ENCODE measurements around the gene OTOGL. TPM values are rescaled to one million over a fixed set of nuclear protein-coding genes. Genes with fewer than 3 reads are reported as not detected.

The OTOGL gene
- total and polyA plus RNA-seq, 2 experiments from 2014 or later: 6.4 to 15.0 TPM

DNA sequence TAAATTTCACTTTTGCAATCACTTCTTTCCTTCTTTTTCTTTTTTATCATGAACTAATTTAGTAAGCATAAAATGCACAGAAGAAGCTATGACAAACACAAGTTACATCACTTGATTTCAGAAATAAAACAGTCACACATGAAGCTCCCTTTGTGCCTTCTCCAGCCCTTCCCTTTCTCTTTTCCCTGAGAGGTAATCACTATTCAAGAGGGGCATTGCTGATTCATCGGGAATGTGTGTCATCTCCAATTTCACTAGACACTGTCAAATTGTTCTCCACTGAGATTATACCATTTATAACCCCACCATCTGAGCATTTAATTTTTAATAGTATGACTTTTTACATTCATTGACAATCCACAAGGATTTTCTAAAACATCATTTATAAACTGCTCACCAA is 253.1 kb downstream of the OTOGL start:
- Histone ChIP-seq H3K9me3 (ENCODE audit: low read depth) (no peaks in the 10 kb centered on the region), H3K27me3 (no peaks in the 10 kb centered on the region), H3K4me1 (ENCODE audit: low read depth) (no peaks in the 10 kb centered on the region), H3K27ac (no peak overlapping the region), H3K36me3 (no peaks in the 10 kb centered on the region), H3K4me3 (no peak overlapping the region)
- TF ChIP-seq, protein P1, sequence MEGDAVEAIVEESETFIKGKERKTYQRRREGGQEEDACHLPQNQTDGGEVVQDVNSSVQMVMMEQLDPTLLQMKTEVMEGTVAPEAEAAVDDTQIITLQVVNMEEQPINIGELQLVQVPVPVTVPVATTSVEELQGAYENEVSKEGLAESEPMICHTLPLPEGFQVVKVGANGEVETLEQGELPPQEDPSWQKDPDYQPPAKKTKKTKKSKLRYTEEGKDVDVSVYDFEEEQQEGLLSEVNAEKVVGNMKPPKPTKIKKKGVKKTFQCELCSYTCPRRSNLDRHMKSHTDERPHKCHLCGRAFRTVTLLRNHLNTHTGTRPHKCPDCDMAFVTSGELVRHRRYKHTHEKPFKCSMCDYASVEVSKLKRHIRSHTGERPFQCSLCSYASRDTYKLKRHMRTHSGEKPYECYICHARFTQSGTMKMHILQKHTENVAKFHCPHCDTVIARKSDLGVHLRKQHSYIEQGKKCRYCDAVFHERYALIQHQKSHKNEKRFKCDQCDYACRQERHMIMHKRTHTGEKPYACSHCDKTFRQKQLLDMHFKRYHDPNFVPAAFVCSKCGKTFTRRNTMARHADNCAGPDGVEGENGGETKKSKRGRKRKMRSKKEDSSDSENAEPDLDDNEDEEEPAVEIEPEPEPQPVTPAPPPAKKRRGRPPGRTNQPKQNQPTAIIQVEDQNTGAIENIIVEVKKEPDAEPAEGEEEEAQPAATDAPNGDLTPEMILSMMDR (IDR thresholded peaks at IDR 0.05; ENCODE audit: low read depth, low read length): no peak
- DNase-seq (ENCODE audit: low read depth in 1 of 2, low spot score in 1 of 2): no peak

DNA sequence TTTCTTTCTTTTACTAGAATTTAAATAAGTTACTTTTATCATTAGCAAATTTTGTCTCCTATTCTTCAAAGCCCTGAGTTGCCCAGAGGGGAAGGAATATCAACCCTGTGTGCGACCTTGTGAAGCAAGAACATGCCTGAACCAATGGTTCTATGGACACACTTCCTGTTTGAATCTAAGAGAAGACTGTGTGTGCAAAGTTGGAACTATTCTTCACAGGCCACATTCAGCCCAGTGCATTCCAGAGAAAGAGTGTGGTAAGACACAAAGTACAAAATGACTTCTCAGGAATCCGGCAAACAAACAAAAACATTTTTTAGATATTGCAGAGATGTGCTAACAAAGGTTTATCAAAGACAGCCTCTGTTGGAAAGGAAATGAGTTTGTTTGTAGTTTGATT is 253.9 kb downstream of the OTOGL start:
- H3K4me1 ChIP-seq (ENCODE audit: low read depth): no peaks in the 10 kb centered on the region
- no peaks in the 10 kb centered on the region for H3K9me3 ChIP-seq (ENCODE audit: low read depth)
- no peak overlapping the region for H3K27ac ChIP-seq
- no peaks in the 10 kb centered on the region for H3K27me3 ChIP-seq
- TF ChIP-seq, protein P1 (IDR thresholded peaks at IDR 0.05; ENCODE audit: low read depth, low read length): no peak
- DNase-seq (ENCODE audit: low read depth in 1 of 2, low spot score in 1 of 2): peak in 1 of 2 donors; percentile 64
- H3K4me3 ChIP-seq: no peak overlapping the region
- H3K36me3 ChIP-seq: peaks cover 4% of the 10 kb centered on the region

DNA sequence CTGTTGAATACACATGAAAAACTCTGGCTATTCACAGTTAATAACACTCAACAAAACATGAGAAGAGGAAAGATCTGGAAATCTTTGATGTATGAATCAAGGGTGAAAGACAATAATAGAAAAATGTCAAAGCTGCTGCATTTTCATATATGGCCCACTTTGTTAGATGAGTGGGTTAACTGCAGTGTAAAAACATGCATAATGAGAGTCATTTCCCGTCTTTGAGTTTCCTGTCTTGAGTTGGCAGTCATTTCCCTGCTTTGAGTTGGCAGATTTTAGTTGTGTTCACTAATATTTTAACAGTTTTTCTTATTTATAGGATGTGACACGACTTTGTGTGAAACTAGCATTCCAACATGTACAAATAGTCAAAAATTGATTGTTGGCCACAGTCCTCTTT is 256.8 kb downstream of the OTOGL start:
- H3K27ac ChIP-seq: no peak overlapping the region
- no peaks in the 10 kb centered on the region for H3K27me3 ChIP-seq
- H3K36me3 ChIP-seq: peaks cover 4% of the 10 kb centered on the region
- H3K4me1 ChIP-seq (ENCODE audit: low read depth): no peaks in the 10 kb centered on the region
- no peaks in the 10 kb centered on the region for H3K9me3 ChIP-seq (ENCODE audit: low read depth)
- DNase-seq (ENCODE audit: low read depth in 1 of 2, low spot score in 1 of 2): peak in 1 of 2 donors; percentile 31
- TF ChIP-seq, protein P1 (IDR thresholded peaks at IDR 0.05; ENCODE audit: low read depth, low read length): no peak
- no peak overlapping the region for H3K4me3 ChIP-seq

DNA sequence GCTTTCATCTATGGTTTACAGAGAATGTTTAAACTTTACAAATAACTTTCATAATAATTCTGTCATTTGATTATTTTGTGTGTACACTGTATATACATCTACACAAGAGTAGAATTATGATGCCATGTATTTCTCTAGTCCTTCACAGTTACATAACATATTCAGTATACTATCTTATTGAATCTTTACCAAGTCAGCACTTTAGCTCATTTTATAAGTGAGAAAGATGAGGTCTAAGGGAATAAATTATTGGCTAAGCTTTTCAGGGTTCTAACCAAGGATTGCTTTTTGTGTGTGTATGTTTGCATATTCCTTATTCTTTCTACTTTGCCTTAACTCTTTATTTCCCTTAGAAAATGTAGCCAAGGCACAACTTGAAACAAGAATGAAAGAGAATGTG is 260.4 kb downstream of the OTOGL start:
- Histone ChIP-seq H3K4me1 (ENCODE audit: low read depth) (no peaks in the 10 kb centered on the region), H3K27me3 (no peaks in the 10 kb centered on the region), H3K27ac (no peak overlapping the region), H3K9me3 (ENCODE audit: low read depth) (no peaks in the 10 kb centered on the region), H3K36me3 (peaks cover 4% of the 10 kb centered on the region), H3K4me3 (no peak overlapping the region)
- TF ChIP-seq, protein P1 (IDR thresholded peaks at IDR 0.05; ENCODE audit: low read depth, low read length): no peak
- DNase-seq (ENCODE audit: low read depth in 1 of 2, low spot score in 1 of 2): no peak

DNA sequence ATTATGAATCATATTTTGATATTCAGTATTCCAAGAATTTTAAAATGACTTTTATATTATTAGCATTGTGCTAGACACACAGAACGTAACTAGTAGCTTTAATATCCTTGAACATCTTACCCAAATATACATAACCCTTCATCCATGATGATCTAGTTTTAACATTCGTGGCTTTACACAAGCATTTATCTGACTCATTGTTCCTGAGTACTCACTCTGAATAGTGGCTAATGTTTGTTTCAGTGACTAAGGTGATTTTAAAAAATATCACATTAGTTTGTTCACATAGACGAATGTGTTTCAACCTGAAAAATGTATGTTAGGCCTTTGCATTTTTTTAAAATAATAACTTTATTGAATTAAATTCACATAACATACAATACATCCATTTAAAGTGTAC is 264.7 kb downstream of the OTOGL start:
- TF ChIP-seq, protein P1 (IDR thresholded peaks at IDR 0.05; ENCODE audit: low read depth, low read length): no peak
- H3K4me3 ChIP-seq: no peak overlapping the region
- no peak for DNase-seq (ENCODE audit: low read depth in 1 of 2, low spot score in 1 of 2)
- H3K36me3 ChIP-seq: no peaks in the 10 kb centered on the region
- H3K27ac ChIP-seq: no peak overlapping the region
- H3K27me3 ChIP-seq: no peaks in the 10 kb centered on the region
- H3K4me1 ChIP-seq (ENCODE audit: low read depth): peaks cover 3% of the 10 kb centered on the region
- no peaks in the 10 kb centered on the region for H3K9me3 ChIP-seq (ENCODE audit: low read depth)

DNA sequence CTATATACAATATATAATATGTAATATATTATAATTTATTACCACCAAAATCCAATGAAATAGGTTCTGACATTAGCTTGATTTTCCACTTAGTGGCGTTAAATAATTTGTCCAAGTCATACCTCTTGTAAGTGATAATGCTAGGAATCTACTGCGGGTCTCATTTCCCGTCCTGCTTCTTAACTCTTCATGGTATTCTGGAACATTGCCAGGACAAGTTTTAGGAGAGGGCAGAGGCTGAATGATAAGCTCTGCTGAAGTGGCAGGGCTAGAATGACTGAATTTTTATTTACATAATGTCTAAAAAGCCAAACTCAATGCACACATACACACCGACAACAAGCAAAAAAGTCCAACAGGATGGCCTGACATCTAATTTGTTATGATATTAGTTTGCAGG is 274.3 kb downstream of the OTOGL start:
- Histone ChIP-seq H3K4me1 (ENCODE audit: low read depth) (peaks cover 20% of the 10 kb centered on the region), H3K36me3 (no peaks in the 10 kb centered on the region), H3K9me3 (ENCODE audit: low read depth) (no peaks in the 10 kb centered on the region), H3K27me3 (no peaks in the 10 kb centered on the region), H3K4me3 (no peak overlapping the region), H3K27ac (no peak overlapping the region)
- TF ChIP-seq, protein P1 (IDR thresholded peaks at IDR 0.05; ENCODE audit: low read depth, low read length): no peak
- DNase-seq (ENCODE audit: low read depth in 1 of 2, low spot score in 1 of 2): peak in 1 of 2 donors; percentile 71

All from cardiac muscle cell (in vitro differentiated cells and primary cell).